Measurements from ENCODE around the gene ADIPOR2.

DNA sequence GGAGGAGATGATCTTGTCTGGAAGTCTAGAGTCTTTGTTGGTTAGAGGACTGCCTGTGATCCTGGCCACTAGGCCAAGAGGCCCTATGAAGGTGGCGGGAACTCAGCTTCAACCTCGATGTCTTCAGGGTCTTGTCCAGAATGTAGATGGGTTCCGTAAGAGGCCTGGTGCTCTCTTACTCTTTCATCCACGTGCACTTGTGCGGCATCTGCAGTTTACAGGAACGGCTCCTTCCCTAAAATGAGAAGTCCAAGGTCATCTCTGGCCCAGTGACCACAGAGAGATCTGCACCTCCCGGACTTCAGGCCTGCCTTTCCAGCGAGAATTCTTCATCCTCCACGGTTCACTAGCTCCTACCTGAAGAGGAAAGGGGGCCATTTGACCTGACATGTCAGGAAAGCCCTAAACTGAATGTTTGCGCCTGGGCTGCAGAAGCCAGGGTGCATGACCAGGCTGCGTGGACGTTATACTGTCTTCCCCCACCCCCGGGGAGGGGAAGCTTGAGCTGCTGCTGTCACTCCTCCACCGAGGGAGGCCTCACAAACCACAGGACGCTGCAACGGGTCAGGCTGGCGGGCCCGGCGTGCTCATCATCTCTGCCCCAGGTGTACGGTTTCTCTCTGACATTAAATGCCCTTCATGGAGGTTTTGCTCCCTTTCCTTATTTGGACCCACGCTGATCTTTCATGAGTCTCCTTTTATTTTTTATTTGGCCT lies 44.1 kb upstream of the ADIPOR2 start:
- TF ChIP-seq POLR2AphosphoS5 (IDR thresholded peaks at IDR 0.05) (no peak), POLR2A (IDR thresholded peaks at IDR 0.05) (no peak)

Data from stomach (tissue), 4 donors.